Mesothelial cell of epicardium (in vitro differentiated cells): ENCODE data around the gene ZNF749. TPM values are rescaled to one million over a fixed set of nuclear protein-coding genes. Genes with fewer than 3 reads are reported as not detected.

Source experiments
- DNase-seq, 2 experiments: peaks; one replicate each; pipeline ENCODE4 v3.0.0; 2021; ENCODE audit warnings: low spot score in 2 of 2; ENCODE audit not compliant: unreplicated experiment in 2 of 2
- H3K27ac Mint-ChIP-seq: 2 replicates; pipeline ENCODE4 v1.8.0; 2021; ENCODE audit warnings: mixed read lengths
- H3K27me3 Mint-ChIP-seq: 2 replicates; pipeline ENCODE4 v1.8.0; 2021; ENCODE audit warnings: low read depth, mixed read lengths
- H3K36me3 Mint-ChIP-seq: 2 replicates; pipeline ENCODE4 v1.8.0; 2021; ENCODE audit warnings: mixed read lengths
- H3K4me1 Mint-ChIP-seq: 2 replicates; pipeline ENCODE4 v1.8.0; 2021; ENCODE audit warnings: mixed read lengths
- H3K4me3 Mint-ChIP-seq: 2 replicates; pipeline ENCODE4 v1.8.0; 2021; ENCODE audit warnings: mild to moderate bottlenecking, moderate library complexity, mixed read lengths
- H3K9me3 Mint-ChIP-seq: 2 replicates; pipeline ENCODE4 v1.8.0; 2021; ENCODE audit warnings: mixed read lengths
- total RNA-seq: library from RNA; stranded (reverse); gene quantifications from 3 replicates; pipeline ENCODE4 v1.2.1, GENCODE V29; 2021
- TF ChIP-seq, protein P1 (sequence below): fragments of 200-600 bp; sonication (generic); IDR thresholded peaks from one replicate; pipeline ENCODE4 v1.5.0; 2021; ENCODE audit warnings: antibody characterized with exemption; ENCODE audit not compliant: unreplicated experiment

Gene ZNF749
- total RNA-seq, 1 donor from 2014 or later, result 23.7 TPM

DNA sequence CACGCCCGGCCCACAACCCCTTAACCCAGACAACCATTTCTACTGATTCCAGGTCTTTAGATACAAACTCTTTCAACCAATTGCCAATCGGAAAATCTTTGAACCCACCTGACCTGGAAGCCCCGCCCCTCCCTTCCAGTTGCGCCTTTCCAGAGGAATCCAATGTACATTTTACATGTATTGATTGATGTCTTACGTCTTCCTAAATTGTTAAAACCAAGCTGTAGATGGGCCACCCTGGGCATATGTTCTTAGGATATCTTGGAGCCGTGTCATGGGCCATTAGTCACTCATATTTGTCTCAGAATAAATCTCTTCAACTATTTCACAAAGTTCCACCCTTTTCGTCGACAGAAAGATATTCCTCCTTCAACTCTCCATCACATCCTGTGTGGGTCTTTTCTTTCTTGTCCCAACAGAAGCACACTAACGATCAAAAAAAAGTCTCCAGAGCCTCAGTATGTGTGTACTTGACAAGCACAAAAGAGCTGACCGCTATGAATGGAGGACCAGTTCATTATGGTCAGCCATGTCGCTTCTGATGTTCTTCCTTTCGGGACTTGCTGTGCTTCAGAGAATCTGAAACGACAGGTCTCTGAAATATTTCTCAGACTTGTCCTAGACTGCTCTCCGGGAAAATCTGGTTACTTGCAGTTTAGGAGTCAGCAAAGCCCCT, 601 bp upstream of the ZNF749 start:
- DNase-seq, result no peak
- peaks cover 3% of the 10 kb centered on the region for H3K9me3 Mint-ChIP-seq
- H3K4me3 Mint-ChIP-seq, result peak overlapping the region; percentile 95
- TF ChIP-seq, protein P1, sequence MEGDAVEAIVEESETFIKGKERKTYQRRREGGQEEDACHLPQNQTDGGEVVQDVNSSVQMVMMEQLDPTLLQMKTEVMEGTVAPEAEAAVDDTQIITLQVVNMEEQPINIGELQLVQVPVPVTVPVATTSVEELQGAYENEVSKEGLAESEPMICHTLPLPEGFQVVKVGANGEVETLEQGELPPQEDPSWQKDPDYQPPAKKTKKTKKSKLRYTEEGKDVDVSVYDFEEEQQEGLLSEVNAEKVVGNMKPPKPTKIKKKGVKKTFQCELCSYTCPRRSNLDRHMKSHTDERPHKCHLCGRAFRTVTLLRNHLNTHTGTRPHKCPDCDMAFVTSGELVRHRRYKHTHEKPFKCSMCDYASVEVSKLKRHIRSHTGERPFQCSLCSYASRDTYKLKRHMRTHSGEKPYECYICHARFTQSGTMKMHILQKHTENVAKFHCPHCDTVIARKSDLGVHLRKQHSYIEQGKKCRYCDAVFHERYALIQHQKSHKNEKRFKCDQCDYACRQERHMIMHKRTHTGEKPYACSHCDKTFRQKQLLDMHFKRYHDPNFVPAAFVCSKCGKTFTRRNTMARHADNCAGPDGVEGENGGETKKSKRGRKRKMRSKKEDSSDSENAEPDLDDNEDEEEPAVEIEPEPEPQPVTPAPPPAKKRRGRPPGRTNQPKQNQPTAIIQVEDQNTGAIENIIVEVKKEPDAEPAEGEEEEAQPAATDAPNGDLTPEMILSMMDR, result no peak
- peaks cover 14% of the 10 kb centered on the region for H3K36me3 Mint-ChIP-seq
- peak overlapping the region; percentile 97 for H3K27ac Mint-ChIP-seq
- H3K4me1 Mint-ChIP-seq, result peaks cover 22% of the 10 kb centered on the region
- H3K27me3 Mint-ChIP-seq, result no peaks in the 10 kb centered on the region

DNA sequence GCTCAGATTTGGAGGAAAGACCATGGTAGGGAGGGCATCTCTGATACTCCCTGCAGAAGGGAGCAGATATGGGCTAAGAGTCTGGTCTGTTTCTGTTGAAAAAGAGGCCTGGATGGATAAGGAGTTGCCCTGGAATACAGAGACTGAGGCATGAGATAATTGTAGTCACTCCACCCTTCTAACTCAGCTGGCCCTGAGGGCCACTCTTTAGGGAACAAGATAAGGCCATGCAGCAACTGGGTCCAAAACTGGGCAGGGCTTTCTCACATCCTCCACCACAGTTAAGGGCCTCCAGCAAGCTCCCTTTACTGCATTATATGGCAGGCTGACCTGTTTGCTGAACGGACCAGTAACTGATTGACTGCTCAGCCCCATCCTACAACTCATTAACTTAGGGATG, 1.3 kb downstream of the ZNF749 start:
- DNase-seq, result no peak
- Mint-ChIP-seq H3K9me3 (peaks cover 6% of the 10 kb centered on the region), H3K27ac (peak overlapping the region; percentile 97), H3K4me1 (peaks cover 22% of the 10 kb centered on the region), H3K27me3 (no peaks in the 10 kb centered on the region), H3K4me3 (peak overlapping the region; percentile 95), H3K36me3 (peaks cover 17% of the 10 kb centered on the region)
- TF ChIP-seq, protein P1, result no peak

DNA sequence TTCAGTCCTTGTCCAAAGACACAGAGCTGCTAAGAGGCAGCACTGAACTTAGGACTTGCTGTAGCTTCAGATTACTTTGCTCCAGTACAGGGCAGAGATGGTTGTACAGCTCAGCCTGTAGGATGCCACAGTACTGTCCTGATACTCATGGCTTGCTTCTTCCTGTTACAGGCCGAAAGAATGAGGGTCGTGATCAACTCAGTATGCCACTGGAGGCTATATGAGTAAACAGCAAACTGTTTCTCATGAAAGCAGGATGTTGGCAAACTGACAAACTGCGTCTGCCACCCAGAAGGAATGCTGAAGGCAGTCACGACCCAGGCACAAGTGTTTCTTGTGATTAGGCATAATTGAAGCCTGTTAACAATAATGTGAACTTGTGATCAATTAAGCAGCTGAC, 2.8 kb downstream of the ZNF749 start:
- Mint-ChIP-seq H3K4me3 (no peak overlapping the region), H3K36me3 (peaks cover 27% of the 10 kb centered on the region)

DNA sequence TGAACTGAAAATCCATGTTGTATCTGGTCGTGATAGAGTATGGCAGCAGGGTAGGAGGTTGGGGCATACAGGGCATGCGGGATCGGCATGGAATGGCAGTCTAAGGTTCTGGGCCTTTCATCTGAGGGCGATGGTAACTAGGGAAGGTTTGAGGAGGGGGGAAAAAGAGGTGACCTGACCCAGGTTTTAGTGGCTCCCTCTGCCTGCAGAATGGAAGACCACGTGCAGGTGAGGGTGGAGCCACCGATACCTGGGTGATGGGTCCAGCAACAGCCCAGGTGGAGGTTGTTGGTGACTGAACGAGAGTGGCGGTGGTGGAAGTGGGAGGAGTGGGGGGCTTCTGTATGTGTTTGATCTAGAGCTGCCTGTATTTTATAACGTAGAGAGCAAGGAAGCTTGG, 3.8 kb downstream of the ZNF749 start:
- Mint-ChIP-seq H3K4me3 (no peak overlapping the region), H3K27ac (no peak overlapping the region), H3K27me3 (no peaks in the 10 kb centered on the region), H3K9me3 (peaks cover 8% of the 10 kb centered on the region), H3K36me3 (peaks cover 35% of the 10 kb centered on the region), H3K4me1 (peaks cover 22% of the 10 kb centered on the region)
- no peak for DNase-seq
- TF ChIP-seq, protein P1, result no peak

More for the DNA sequence above, 2.8 kb downstream of the ZNF749 start:
- Mint-ChIP-seq H3K27me3 (no peaks in the 10 kb centered on the region), H3K4me1 (peaks cover 22% of the 10 kb centered on the region), H3K9me3 (peaks cover 6% of the 10 kb centered on the region), H3K27ac (no peak overlapping the region)
- DNase-seq, result no peak
- TF ChIP-seq, protein P1, result no peak

DNA sequence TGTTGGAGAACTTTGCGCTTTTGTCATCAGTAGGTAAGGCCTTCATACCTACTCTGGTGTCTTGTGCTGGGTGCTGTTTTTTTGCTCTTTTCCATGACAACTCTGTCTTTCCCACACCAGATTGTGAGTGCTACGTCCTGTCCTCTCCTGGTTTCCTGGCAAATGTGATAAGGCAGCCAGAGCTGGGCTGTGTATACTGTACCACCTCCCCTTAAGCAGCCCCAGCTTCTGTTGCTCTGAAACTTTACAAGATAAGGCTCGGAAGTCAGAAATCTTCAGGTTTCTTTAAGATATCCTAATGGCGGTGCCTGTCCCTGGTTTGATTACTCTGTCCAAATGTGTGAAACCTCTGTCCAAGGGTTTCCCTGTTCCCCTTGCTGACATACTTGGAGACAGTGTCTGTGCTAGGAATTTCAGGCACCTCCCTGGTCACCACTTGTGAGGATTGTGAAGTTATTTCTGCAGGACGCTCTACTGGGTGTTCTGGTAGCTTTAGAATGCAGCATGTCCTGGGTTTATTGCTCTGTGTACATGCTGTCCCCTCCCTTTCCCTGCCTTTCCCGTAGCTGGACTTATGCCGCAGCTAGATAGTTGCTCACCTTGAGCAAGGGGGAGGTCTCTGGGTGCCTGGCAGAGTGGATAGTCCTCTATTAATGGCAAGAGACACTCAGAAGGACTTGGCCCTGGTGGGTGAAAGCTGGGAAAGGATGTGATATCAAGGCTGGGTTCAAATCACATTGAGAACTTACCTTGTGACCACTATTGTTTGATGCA, 7.0 kb downstream of the ZNF749 start:
- peaks cover 57% of the 10 kb centered on the region for H3K36me3 Mint-ChIP-seq
- H3K9me3 Mint-ChIP-seq, result peaks cover 18% of the 10 kb centered on the region
- DNase-seq, result no peak
- H3K27me3 Mint-ChIP-seq, result no peaks in the 10 kb centered on the region
- H3K27ac Mint-ChIP-seq, result no peak overlapping the region
- TF ChIP-seq, protein P1, result no peak
- H3K4me3 Mint-ChIP-seq, result no peak overlapping the region
- H3K4me1 Mint-ChIP-seq, result no peaks in the 10 kb centered on the region
